GM21619 (cell line): ENCODE results near the gene ABCA13.
"Not testable (repeated sequence)": the region's sequence is repeated elsewhere in the genome, so short reads cannot be mapped to it uniquely, and the experiment has no call there.

ENCODE experiments used
- ATAC-seq: cut with Tn5 transposase; IDR thresholded peaks from one replicate; pipeline ENCODE4 v1.9.1; 2021; ENCODE audit not compliant: unreplicated experiment

Gene ABCA13

GRCh38 chr7:48171202-48171601, at the start of gene ABCA13:
ABCA13 (plus strand) TSS chr7:48171458; CDS start chr7:48171484, 26 bp downstream.
- no peak for ATAC-seq

GRCh38 chr7:48126037-48126436, 45.2 kb upstream of the ABCA13 start:
- no peak for ATAC-seq

DNA sequence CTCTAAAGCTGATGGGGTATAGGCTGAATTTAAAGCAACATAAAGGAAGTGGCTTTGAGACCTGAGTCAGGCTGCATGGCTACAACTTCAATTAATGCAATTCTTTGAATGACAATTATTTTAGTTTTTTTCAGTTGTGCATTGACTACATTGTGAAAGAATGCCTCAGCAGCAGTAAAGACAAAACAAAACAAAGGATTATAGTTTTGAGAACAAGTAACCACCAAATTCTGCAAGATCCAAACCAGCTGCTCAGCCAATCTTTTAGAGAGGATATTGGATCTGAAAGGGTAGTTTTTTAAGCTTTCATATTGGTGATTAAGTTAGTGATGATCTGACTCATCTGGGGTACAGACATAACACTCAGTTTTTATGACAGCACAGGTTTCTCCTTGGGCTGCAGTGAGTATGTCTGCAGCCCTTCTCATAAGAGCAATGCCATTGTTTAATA, 40.6 kb upstream of the ABCA13 start:
- ATAC-seq = peak; percentile 86

DNA sequence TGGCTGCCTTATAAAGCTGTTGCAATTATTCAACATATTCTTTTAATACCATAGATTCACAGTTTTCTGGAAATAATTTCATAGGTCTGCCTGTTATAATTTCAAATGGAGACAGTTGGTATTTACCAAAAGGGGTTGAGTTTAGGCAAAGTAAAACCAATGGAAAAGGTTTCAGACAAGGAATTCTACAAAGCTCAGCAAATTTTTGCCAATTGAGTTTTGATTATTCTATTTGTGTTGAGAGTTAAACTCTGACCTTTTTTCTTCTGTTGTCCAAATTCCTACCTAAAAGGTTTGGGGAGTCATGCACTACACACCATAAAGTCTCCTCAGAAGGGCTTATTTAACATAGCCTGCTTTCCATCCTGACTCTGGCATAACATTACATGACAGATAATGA, 38.5 kb upstream of the ABCA13 start:
- ATAC-seq = no peak

DNA sequence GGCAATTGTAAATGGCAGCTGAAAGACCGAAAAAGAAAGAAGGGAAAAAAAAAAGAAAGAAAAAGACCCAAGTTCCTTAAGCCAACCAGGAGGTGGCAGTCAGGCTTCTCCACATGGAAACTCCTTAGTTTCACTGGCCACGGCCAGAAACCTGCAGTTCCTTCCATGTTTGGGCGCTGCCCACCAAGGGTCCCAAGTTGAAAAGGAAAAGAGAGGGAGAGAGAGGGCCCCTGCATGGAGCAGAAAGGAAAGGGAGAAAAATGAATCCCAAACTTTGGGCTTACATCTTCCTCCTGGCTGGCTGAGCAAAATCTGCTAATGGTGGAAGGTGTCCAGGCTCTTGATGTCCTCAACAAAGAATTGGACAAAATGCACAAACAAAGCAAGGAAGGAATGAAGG, 31.8 kb upstream of the ABCA13 start:
- no peak for ATAC-seq

DNA sequence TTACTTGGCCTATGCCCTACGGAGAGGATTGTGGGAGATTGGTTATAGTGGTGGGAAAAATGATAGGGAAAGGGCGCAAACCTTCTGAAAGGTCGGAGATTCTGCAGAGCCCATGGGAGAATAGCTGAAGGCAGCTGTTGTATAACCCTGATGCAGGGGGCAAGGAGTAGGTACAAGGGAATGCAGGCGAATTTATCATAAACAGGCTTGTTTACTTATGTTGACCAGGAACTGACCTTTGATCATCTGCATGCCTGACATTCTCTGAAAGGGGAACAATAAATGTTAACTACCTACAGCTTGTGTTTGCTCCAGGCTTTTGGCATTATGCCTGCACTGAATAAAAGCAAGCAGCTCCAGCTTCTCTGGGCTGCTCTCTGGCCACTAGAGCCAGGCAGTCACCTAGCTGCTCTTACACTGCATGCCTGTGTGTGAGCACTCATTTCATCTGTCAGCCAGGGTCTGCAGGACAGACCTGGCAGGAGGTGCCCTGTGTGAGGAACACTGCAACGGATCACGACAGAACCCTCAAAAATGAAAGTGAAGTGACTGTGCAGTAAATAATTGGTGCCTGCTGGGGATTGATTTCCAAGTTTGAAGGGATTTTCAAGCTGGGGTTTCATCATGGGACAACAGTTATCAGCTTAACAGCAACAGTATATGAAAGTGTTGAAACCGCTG, 31.1 kb upstream of the ABCA13 start:
- ATAC-seq = no peak

- no peak for ATAC-seq
Measured at GRCh38 chr7:48141521-48141920, 29.7 kb upstream of the ABCA13 start.

GRCh38 chr7:48144291-48144768, 26.9 kb upstream of the ABCA13 start:
- no peak for ATAC-seq

GRCh38 chr7:48147078-48147591, 24.1 kb upstream of the ABCA13 start:
- ATAC-seq = no peak

GRCh38 chr7:48147690-48148089, 23.6 kb upstream of the ABCA13 start:
- not testable (repeated sequence) for ATAC-seq

- ATAC-seq = no peak
Measured at GRCh38 chr7:48148311-48148710, 22.9 kb upstream of the ABCA13 start.

- ATAC-seq = no peak
Measured at GRCh38 chr7:48149058-48149457, 22.2 kb upstream of the ABCA13 start.

DNA sequence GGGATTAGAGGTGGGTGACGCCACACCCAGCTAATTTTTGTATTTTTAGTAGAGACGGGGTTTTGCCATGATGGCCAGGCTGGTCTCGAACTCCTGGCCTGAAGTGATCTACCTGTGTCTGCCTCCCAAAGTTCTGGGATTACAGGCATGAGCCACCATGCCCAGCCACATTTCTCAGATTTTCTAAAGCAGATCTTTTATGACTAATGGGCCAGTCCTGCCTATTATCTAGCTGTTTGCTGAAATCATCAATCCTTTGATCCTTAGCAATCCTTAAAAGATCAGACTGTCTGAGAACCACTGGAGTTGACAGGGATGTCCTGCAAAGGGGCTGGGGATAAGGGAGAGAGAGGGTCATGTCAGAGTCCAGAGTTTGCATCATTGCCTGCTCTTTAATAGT, 21.2 kb upstream of the ABCA13 start:
- no peak for ATAC-seq

DNA sequence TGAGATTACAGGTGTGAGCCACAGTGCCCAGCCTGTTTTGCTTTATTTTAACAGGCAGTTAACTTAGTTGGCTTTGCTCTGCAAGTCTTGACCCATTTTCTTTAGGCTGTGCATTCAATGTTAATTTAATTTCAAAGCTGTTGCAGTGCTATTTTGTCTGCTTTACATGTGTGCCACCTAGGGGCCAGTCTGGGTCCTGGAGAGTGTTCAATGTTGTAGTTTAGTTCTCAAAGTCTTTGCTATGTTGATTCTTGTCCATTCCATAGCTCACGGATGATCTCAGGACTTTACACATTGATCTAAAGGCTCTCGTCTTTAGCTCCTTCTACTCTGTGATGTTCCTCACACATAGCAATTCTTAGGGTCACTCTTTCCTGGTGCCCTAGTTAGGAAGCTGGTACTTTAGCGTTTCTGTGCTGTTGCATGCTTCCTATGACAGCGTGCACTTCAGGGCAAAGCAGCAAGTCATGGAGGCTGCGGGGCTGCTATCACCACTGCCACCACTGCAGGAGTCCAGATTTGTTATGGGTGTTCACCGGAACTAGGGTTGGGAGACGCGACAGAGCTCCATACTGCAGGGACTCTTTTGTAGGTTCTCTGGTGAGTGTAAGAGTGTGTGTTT, 16.4 kb upstream of the ABCA13 start:
- ATAC-seq = no peak

DNA sequence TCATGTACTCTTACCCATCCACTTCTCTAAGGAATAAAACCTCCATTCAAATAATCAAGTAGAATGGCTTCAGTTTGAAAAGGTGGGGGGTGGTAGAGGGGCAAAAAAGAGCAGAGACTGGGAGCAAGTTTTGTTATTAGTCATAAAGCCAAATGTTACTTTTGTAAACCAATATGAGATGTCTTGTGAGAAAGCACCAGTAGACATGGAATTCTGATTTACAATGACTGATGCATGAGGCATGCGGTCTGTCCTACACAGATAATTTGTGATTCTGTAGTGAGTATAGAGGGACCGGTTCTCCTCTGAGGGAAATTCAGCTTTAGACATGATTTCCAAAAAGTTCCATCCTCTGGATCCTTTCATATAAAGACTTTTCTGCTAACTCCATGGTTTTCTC, 12.9 kb upstream of the ABCA13 start:
- no peak for ATAC-seq

- ATAC-seq = no peak
Measured at GRCh38 chr7:48161407-48162125, 9.7 kb upstream of the ABCA13 start.

- no peak for ATAC-seq
Measured at GRCh38 chr7:48165157-48165556, 6.1 kb upstream of the ABCA13 start.

DNA sequence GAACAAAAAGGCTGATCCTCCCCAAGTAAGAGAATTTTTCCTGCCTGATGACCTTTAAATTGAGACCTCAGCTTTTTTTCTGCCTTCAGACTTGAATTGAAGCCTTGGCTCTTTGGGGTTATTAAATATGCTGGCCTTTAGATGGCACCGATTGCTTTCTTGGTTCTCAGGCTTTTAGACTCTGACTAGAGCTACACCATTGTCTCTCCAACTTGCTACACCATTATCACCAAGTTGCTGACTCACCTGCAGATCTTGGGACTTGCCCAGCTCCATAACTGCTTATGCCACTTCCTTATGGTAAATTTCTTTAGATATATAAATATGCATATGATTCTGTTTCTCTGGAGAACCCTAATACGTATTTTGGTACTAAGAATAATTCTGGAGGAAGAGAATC, 3.1 kb upstream of the ABCA13 start:
- no peak for ATAC-seq

DNA sequence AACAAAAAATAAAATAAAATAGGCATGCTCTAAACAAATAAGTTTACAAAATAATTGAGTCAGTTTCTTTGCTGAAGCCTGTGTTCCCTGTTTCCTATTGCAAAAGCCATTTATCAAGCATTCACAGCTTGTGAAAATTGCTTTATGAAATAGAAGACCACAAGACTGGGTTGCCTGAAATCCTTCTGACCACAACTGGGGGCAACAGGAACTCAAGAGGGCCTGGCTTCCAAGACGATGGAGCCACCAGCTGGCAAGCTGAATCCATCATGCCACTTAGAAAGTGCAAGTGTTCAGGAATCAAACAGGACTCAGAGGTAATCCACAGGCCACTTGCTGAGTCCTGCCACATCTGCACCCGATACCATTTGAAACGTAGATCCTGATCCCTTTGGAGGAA, 752 bp upstream of the ABCA13 start:
- ATAC-seq = no peak

DNA sequence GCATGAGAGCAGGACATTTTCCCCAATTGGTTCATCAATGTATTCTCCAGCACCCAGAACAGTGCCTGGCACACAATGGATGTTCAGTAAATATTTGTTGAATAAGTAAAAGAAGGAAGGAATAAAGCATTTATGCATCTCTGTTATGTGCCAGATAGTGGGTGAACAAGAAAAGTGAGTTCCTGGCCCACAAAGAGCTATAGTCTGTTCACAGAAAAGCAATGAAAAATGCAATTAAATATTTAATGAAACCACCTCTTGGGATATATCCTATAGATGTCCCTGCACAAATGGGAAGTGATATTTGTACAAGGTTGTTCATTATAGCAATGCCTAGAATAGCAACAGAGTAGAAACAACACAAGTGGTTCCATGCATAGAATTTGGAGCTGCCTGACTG, 2.1 kb downstream of the ABCA13 start:
- ATAC-seq = no peak

DNA sequence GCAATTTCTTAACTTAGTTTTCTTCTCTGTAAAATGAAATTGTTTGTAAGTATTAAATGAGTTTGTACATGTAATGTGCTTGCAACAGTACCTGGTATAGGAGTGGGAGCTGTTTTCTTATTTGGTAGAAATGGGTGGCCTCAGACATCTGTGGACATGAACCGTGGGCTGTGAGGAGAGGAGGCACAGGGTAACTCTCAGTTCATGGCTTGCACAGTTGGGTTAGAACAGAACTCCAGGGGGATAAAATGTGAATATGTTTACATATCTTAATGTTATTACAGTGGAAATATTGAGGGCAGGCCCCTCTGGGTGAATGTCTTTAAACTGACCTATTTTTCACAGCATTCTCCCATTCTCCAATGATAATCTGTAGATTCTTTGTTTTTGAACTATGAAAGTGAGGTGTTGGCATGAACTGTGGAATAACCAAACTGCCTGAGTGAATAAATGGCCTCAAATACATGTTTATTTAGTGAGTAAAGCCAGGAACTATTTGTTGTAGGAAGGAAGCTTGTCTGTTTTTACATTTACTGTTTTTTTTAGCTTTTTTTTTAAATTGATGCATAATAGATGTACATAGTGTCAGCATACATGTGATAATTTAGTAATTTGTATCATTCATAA, 2.6 kb downstream of the ABCA13 start:
- ATAC-seq = no peak
